Bronchial epithelial cell (primary cell): ENCODE measurements around the gene CCDC9B. TPM values are rescaled to one million over a fixed set of nuclear protein-coding genes. Genes with fewer than 3 reads are reported as not detected.

ENCODE experiments used
- DNase-seq: peaks from one replicate; pipeline ENCODE4 v3.0.0-alpha.2; 2010; ENCODE audit warnings: low read depth
- FAIRE-seq: peaks from 2 replicates; lab custom pipeline; 2011; peaks lifted over from hg19 to GRCh38; lab: Jason Lieb, UNC
- H3K27me3 ChIP-seq: 2 replicates; pipeline ENCODE4 v1.5.1; 2011; ENCODE audit warnings: low read length; ENCODE audit not compliant: control insufficient read depth, insufficient read depth
- H3K36me3 ChIP-seq: 2 replicates; pipeline ENCODE4 v1.5.1; 2011; ENCODE audit warnings: low read length; ENCODE audit not compliant: control insufficient read depth, insufficient read depth
- H3K4me3 ChIP-seq: 2 replicates; pipeline ENCODE4 v1.5.1; 2011; ENCODE audit warnings: mild to moderate bottlenecking, low read depth, low read length, control low read depth
- total RNA-seq: library from RNA; depleted of rRNA; stranded (reverse); fragments of >200 nt; gene quantifications from 2 replicates; pipeline ENCODE4 v1.2.1, GENCODE V29; 2014
- TF ChIP-seq, protein P1 (sequence below): IDR thresholded peaks from 2 replicates; pipeline ENCODE4 v1.5.1; 2011; ENCODE audit warnings: mild to moderate bottlenecking, moderate library complexity, low read length, control low read depth, inconsistent platforms; ENCODE audit not compliant: insufficient read depth, severe bottlenecking

Gene CCDC9B
- total RNA-seq: 12.1 and 17.3 TPM in 2 replicates

DNA sequence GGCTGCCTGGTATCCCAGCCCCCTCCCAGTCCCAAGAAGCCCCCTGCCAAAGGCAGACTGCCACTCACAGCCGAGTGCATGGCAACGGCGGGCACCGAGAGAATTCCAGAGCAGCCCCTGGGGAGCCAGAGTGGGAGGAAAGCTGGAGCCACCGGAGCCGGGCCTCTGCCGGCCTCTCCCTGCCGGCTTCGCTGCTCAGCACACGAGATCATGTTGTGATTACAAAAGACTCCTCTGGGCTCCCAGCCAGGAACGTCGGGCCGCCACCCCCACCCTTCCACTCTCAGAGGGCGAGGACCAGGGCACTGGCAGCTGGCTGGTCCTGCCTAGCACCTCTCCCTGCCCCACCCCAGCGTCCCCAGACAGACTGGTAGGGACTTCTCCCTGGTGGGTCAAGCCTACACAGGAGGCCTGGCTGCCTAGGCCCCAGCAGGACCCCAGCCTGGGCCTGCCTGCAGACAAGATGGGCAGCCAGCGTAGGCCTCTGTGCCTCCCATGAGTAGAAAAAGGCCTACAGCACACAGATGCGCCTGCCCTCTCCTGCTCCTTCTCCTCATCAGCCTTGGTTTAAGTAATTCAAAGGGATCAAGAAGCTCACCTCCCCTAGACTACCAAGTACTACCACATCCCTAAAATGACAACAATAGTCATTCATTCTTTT lies at the start of gene CCDC9B:
Gene CCDC9B (minus strand): TSS at position 200 of the 661 bp plus-strand sequence. CDS start 120 bp downstream, at position 80.
- peak; percentile 69 for DNase-seq
- Histone ChIP-seq H3K4me3 (peak within 1 kb of the TSS; percentile 39), H3K27me3 (no peaks in the 10 kb centered on the region), H3K36me3 (no peaks in the 10 kb centered on the region)
- FAIRE-seq: no peak
- TF ChIP-seq, protein P1, sequence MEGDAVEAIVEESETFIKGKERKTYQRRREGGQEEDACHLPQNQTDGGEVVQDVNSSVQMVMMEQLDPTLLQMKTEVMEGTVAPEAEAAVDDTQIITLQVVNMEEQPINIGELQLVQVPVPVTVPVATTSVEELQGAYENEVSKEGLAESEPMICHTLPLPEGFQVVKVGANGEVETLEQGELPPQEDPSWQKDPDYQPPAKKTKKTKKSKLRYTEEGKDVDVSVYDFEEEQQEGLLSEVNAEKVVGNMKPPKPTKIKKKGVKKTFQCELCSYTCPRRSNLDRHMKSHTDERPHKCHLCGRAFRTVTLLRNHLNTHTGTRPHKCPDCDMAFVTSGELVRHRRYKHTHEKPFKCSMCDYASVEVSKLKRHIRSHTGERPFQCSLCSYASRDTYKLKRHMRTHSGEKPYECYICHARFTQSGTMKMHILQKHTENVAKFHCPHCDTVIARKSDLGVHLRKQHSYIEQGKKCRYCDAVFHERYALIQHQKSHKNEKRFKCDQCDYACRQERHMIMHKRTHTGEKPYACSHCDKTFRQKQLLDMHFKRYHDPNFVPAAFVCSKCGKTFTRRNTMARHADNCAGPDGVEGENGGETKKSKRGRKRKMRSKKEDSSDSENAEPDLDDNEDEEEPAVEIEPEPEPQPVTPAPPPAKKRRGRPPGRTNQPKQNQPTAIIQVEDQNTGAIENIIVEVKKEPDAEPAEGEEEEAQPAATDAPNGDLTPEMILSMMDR: no peak

DNA sequence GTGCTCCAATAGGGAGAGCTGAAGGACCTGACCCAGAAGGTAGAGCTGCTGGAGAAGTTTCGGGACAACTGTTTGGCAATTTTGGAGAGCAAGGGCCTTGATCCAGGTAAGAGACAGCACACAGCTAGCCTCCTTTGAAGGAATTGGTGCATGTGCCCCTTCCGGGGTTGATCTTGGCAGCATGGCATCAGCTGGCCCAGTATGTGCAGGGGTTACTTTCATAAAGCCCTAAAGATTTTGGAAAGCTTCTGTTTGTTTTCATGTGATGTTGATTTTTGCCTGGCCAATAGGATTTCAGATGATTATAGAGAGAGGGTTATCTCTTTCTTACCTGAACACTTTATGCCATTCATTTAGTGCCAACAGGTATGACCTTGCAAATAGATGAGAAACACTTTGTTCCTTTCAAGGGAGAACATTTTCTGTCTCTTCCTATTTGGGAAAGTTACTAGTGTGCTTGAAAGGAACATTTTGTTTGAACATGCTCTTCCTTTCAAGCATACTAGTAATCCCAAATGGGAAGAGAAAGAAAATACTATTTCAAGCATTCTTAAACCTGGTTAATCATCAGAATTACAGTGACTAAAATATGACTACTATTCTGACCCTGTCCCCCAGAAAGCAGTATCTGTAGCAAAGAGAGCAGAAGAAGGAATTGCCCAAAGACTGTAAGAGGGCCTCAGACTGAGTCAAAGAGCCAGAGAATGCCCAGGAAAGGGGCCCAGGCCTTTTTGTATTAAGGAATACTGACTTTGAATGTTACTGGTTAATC lies 49.3 kb upstream of the CCDC9B start:
- no peaks in the 10 kb centered on the region for H3K27me3 ChIP-seq
- peaks cover 19% of the 10 kb centered on the region for H3K36me3 ChIP-seq

DNA sequence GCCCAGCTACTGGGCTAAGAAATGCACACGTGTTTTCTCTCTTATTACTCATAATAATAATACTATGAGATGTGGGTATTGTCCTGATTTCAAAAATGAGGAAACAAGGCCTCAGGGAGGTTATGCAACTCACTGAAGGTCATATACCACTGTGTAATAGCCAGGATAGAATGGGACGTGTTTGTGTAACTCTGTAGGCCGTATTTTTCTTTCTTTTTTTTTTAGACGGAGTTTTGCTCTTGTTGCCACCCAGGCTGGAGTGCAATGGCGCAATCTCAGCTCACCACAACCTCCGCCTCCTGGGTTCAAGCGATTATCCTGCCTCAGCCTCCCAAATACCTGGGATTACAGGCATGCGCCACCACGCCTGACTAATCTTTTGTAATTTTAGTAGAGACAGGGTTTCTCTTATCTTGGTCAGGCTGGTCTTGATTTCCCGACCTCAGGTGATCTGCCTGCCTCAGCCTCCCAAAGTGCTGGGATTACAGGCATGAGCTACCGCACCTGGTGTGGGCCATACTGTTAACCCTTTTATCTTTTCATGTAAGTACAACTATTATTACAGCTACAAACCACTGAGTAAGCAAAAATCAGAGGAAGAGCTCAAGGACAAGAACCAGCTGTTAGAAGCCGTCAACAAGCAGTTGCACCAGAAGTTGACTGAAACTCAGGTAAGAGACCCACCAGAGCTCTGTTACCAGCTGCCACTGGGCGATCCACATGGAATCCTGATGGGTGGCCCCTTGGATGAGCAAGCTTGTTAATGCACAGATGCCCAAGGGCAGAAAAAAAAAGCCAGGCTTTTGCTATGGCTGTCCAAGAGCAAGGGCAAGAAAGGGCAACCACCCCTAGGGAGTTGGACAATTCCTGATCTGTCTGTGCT lies 48.4 kb upstream of the CCDC9B start:
- peak; percentile 40 for DNase-seq
- Histone ChIP-seq H3K36me3 (peaks cover 19% of the 10 kb centered on the region), H3K4me3 (no peak overlapping the region), H3K27me3 (no peaks in the 10 kb centered on the region)
- FAIRE-seq: no peak
- TF ChIP-seq, protein P1: no peak

More for the DNA sequence above, 49.3 kb upstream of the CCDC9B start:
- TF ChIP-seq, protein P1: no peak
- H3K4me3 ChIP-seq: no peak overlapping the region
- DNase-seq: no peak
- FAIRE-seq: no peak

DNA sequence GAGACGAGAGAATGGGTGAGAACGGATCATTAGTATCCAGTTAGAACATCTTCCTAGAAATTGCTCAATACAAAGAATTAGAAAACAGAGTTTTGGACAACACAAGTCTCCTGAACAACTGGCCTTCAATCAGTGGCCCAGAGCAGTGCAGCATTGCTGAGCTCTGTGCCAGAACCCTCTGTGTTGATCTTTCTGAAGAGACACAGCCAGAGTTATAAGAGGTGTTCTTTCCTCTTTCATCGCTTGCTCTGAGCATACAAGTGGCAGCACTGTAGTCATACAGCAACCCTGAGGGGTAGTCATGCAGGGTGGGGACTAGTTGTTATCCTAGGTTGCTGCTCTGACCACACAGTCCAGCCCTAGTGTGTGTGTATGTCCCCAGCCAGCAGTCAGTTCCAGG lies 45.7 kb upstream of the CCDC9B start:
- Histone ChIP-seq H3K27me3 (no peaks in the 10 kb centered on the region), H3K4me3 (no peak overlapping the region), H3K36me3 (peaks cover 15% of the 10 kb centered on the region)
- no peak for DNase-seq
- no peak for FAIRE-seq
- TF ChIP-seq, protein P1: no peak

DNA sequence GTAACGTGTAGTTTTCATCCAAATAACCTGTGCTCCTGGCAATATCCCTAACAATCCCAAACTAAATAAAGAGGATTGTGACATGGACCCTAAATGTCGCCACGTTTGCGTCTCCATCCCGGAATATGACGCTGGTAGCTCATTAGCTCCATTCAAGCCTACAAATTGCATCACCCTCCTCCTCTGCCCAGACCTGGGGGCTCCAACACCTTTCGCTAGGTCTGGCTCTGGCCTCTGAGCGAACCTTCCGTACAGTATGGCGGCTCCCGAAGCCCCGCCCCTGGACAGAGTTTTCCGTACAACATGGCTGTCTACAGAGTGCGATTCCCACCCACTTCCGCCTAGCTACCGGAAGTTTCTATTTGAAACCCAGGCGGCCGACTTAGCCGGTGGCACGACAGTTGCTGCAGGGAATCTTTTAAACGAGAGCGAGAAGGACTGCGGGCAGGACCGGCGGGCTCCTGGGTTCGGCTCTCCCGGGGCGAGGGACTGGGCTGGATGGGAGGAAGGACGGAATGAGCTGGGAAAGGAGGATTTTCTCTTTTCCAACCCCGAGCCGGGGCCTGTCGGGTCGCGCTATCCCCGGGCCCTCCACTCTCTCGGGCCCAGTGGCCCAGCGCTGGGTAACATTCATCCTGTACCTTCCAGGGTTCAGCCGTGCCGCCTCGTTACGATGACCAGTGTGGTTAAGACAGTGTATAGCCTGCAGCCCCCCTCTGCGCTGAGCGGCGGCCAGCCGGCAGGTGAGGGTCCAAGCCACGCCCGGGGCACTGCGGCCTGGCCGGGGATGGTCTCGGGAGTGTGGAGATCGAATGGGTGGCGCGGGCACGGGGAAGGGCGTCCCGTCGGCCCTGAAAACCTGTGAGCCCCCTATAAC lies 42.1 kb upstream of the CCDC9B start, which contains the start of gene KNSTRN:
Gene KNSTRN (plus strand): TSS at position 142 of the 877 bp plus-strand sequence. CDS start 115 bp downstream, at position 257.
- H3K36me3 ChIP-seq: peaks cover 5% of the 10 kb centered on the region
- TF ChIP-seq, protein P1: no peak
- DNase-seq (peak; percentile 84), FAIRE-seq (no peak)
- H3K27me3 ChIP-seq: no peaks in the 10 kb centered on the region
- peak within 1 kb of the TSS; percentile 85 for H3K4me3 ChIP-seq
